DMS 273 treated with DMSO at 0.1 percent for 48 hours (cell line): Measurements from ENCODE around the gene OR7C1.
"Not testable (repeated sequence)": the region's sequence is repeated elsewhere in the genome, so short reads cannot be mapped to it uniquely, and the experiment has no call there.

ENCODE experiments used
- DNase-seq: peaks from one replicate; lab custom pipeline; 2025; lab: John Stamatoyannopoulos, UW

The OR7C1 gene

GRCh38 chr19:14784730-14785101 is 50.3 kb downstream of the OR7C1 start:
- DNase-seq = not testable (repeated sequence)

- DNase-seq = not testable (repeated sequence)
Observed at GRCh38 chr19:14783410-14783998, 51.5 kb downstream of the OR7C1 start.

GRCh38 chr19:14782626-14783409 is 52.2 kb downstream of the OR7C1 start:
- no peak for DNase-seq

- DNase-seq = not testable (repeated sequence)
Observed at GRCh38 chr19:14781713-14782536, 53.1 kb downstream of the OR7C1 start.

GRCh38 chr19:14780622-14781225 is 54.3 kb downstream of the OR7C1 start:
- DNase-seq = not testable (repeated sequence)

GRCh38 chr19:14779151-14779550 is 55.8 kb downstream of the OR7C1 start:
- no peak for DNase-seq

- not testable (repeated sequence) for DNase-seq
Observed at GRCh38 chr19:14778110-14778845, 56.7 kb downstream of the OR7C1 start, which contains the start of gene ADGRE2. Gene ADGRE2, minus strand, starts transcription at chr19:14778560. Its CDS starts 1,804 bp downstream, at chr19:14776756.

- DNase-seq = not testable (repeated sequence)
Observed at GRCh38 chr19:14777645-14778044, 57.3 kb downstream of the OR7C1 start.

- DNase-seq = no peak
Observed at GRCh38 chr19:14775869-14776586, 59.0 kb downstream of the OR7C1 start.

GRCh38 chr19:14775326-14775725 is 59.7 kb downstream of the OR7C1 start:
- not testable (repeated sequence) for DNase-seq

- no peak for DNase-seq
Observed at GRCh38 chr19:14774373-14774772, 60.6 kb downstream of the OR7C1 start.

- DNase-seq = not testable (repeated sequence)
Observed at GRCh38 chr19:14773722-14774121, 61.3 kb downstream of the OR7C1 start.

- no peak for DNase-seq
Observed at GRCh38 chr19:14772995-14773394, 62.0 kb downstream of the OR7C1 start.

- no peak for DNase-seq
Observed at GRCh38 chr19:14772467-14772866, 62.5 kb downstream of the OR7C1 start.

GRCh38 chr19:14770944-14771839 is 63.8 kb downstream of the OR7C1 start:
- no peak for DNase-seq

- no peak for DNase-seq
Observed at GRCh38 chr19:14770136-14770535, 64.8 kb downstream of the OR7C1 start.

- DNase-seq = no peak
Observed at GRCh38 chr19:14769201-14769600, 65.8 kb downstream of the OR7C1 start.

GRCh38 chr19:14768001-14768400 is 67.0 kb downstream of the OR7C1 start:
- no peak for DNase-seq

GRCh38 chr19:14767466-14767971 is 67.5 kb downstream of the OR7C1 start:
- DNase-seq = no peak
